Measurements from ENCODE around the gene TOMM20. TPM values are rescaled to one million over a fixed set of nuclear protein-coding genes. Genes with fewer than 3 reads are reported as not detected.
"Not testable (repeated sequence)": the region's sequence is repeated elsewhere in the genome, so short reads cannot be mapped to it uniquely, and the experiment has no call there.

TOMM20 gene
- total RNA-seq, 1 experiment from 2014 or later: 184 TPM

GRCh38 chr1:235080788-235081187 is 47.8 kb downstream of the TOMM20 start:
- H3K9me3 ChIP-seq (ENCODE audit: control insufficient read depth in 1 of 2, insufficient read depth in 1 of 2, low read depth in 1 of 2, low read length in 2 of 2); H3K79me2 ChIP-seq (ENCODE audit: insufficient read depth, low read length); BruUV-seq (replicated peaks); H3K9ac ChIP-seq (ENCODE audit: low read length); ATAC-seq; H2AFZ ChIP-seq (ENCODE audit: low read depth, low read length, poor library complexity, severe bottlenecking); H3K9me2 ChIP-seq (ENCODE audit: insufficient read depth); H3K36me3 ChIP-seq (ENCODE audit: control insufficient read depth in 1 of 2, insufficient read depth in 2 of 2, low read length in 2 of 2); RAD21 ChIA-PET (ENCODE audit: low non-redundant PET in 1 of 2, low total read pairs in 2 of 2, uncharacterized antibody in 2 of 2, unreplicated experiment in 2 of 2); H3K4me2 ChIP-seq (ENCODE audit: low read length); DNase-seq (ENCODE audit: low read depth, low spot score); H3K27me3 ChIP-seq (ENCODE audit: insufficient read depth, low read length); H3K4me3 ChIP-seq (replicated peaks in 1 of 2; ENCODE audit: low read depth in 1 of 2, low read length in 2 of 2); H4K20me1 ChIP-seq (ENCODE audit: insufficient read depth); CTCF ChIA-PET; H3K27ac ChIP-seq (ENCODE audit: low read depth, low read length): not testable (repeated sequence)
- intact Hi-C loops (cut with micrococcal nuclease): loop anchor here (10.0 kb wide), 1 partner anchor 966 kb away; no protein-coding TSS in a partner anchor
- POLR2A ChIA-PET: interaction anchor here (0.6 to 2.1 kb wide), 2 partner anchors 477 to 570 kb away, joined by 3 to 7 read pairs; no protein-coding TSS in a partner anchor
- H3K4me1 ChIP-seq (ENCODE audit: control insufficient read depth in 1 of 2, insufficient read depth in 2 of 2, low read length in 2 of 2): peaks cover 20 to 33% of the 10 kb centered on the region in 2 experiments

DNA sequence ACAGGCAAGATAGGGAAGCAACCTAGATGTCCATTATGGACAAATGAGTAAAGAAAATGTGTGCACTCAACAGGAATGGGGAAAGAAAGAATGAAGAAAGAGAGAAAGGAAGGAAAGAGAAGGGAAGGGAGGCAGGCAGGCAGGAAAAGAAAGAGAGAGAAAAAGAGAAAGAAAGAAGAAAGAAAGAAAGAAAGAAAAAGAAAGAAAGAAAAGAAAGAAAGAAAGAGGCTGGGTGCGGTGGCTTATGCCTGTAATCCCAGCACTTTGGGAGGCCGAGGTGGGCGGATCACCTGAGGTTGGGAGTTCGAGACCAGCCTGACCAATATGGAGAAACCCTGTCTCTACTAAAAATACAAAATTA is 48.4 kb downstream of the TOMM20 start:
- ChIA-PET CTCF (interaction anchor here (1.7 kb wide), 1 partner anchor 580 kb away, joined by 9 read pairs; no protein-coding TSS in a partner anchor), POLR2A (interaction anchor here (0.6 to 2.1 kb wide), 2 partner anchors 476 to 569 kb away, joined by 3 to 7 read pairs; no protein-coding TSS in a partner anchor), RAD21 (ENCODE audit: low non-redundant PET in 1 of 2, low total read pairs in 2 of 2, uncharacterized antibody in 2 of 2, unreplicated experiment in 2 of 2) (interaction anchor here in 1 of 2 experiments (1.6 kb wide), 1 partner anchor 469 kb away, joined by 5 read pairs; no protein-coding TSS in a partner anchor)
- H3K36me3 ChIP-seq (ENCODE audit: control insufficient read depth in 1 of 2, insufficient read depth in 2 of 2, low read length in 2 of 2); H3K79me2 ChIP-seq (ENCODE audit: insufficient read depth, low read length); H3K9me2 ChIP-seq (ENCODE audit: insufficient read depth); H3K4me3 ChIP-seq (replicated peaks in 1 of 2; ENCODE audit: low read depth in 1 of 2, low read length in 2 of 2); ATAC-seq; H3K27me3 ChIP-seq (ENCODE audit: insufficient read depth, low read length); BruUV-seq (replicated peaks); DNase-seq (ENCODE audit: low read depth, low spot score); H3K27ac ChIP-seq (ENCODE audit: low read depth, low read length); H4K20me1 ChIP-seq (ENCODE audit: insufficient read depth); H3K9me3 ChIP-seq (ENCODE audit: control insufficient read depth in 1 of 2, insufficient read depth in 1 of 2, low read depth in 1 of 2, low read length in 2 of 2): not testable (repeated sequence)
- peak overlapping the region; percentile 77 for H3K4me2 ChIP-seq (ENCODE audit: low read length)
- H2AFZ ChIP-seq (ENCODE audit: low read depth, low read length, poor library complexity, severe bottlenecking): peak overlapping the region; percentile 33
- peaks cover 20 to 38% of the 10 kb centered on the region in 2 experiments for H3K4me1 ChIP-seq (ENCODE audit: control insufficient read depth in 1 of 2, insufficient read depth in 2 of 2, low read length in 2 of 2)
- H3K9ac ChIP-seq (ENCODE audit: low read length): peak overlapping the region; percentile 46; the same call in 1 of the 2 replicates
- intact Hi-C loops (cut with micrococcal nuclease): loop anchor here (10.0 kb wide), 1 partner anchor 965 kb away; no protein-coding TSS in a partner anchor
